GM19238 (cell line): ENCODE results near the gene PRAC1.
"Not testable (repeated sequence)": the region's sequence is repeated elsewhere in the genome, so short reads cannot be mapped to it uniquely, and the experiment has no call there.

Experiments
- DNase-seq: peaks from one replicate; pipeline ENCODE4 v3.0.0; 2011; ENCODE audit warnings: low spot score; ENCODE audit not compliant: insufficient read length

The PRAC1 gene

GRCh38 chr17:48726916-48727286 is 4.6 kb upstream of the PRAC1 start:
- DNase-seq, result no peak

- DNase-seq, result no peak
These were observed 4.0 kb upstream of the PRAC1 start for GRCh38 chr17:48726114-48726915.

DNA sequence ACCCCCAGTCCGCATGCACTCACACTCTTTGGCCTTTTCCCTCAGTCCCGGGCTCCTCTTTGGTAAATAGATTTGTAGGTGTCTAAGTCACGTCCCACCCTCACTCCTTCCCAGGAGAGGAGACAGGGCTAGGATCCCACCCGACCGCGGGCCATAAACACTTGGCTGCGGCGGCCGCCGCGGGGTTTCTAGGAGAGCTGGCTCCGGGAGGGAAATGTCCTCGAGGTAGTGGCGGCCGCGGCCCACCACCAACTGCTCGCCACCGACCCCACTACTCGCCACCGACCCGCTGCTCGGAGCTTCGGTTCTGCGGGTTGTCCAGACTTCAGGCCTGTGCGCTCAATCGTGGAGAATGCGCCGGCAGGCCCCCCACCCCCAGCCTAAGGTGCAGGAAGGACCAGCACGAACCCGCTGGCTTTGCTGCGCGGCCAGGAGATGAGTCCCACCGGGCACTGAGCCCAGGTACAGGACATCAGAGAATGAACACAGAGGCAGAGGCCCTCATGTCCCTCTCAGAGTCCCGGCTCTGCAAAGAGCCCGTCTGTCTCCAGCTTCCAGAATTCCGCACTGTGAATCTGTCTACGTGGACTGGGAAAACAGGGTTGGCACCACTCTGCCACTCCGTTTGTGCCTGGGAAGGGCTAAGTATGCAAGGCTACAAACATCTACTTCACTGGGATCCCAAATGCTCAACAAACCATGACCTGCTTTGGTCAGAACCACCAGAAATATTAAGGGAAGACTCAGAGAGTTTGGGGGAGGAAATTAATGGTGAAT is 3.2 kb upstream of the PRAC1 start:
- DNase-seq, result no peak

DNA sequence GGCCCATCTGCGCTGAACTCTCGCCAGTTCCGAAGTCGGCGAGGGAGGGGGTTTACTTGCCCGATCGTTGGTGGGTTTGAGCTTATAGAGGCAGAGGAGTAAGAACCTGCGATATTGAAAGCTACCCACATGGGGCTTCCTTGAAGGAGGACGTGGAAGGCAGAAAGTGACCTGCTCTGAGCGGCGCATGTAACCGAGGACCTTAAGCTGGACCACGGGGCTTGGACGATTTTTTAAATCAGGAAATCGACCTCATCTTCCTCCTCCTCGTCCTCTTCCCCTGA is 2.6 kb upstream of the PRAC1 start:
- DNase-seq, result no peak

DNA sequence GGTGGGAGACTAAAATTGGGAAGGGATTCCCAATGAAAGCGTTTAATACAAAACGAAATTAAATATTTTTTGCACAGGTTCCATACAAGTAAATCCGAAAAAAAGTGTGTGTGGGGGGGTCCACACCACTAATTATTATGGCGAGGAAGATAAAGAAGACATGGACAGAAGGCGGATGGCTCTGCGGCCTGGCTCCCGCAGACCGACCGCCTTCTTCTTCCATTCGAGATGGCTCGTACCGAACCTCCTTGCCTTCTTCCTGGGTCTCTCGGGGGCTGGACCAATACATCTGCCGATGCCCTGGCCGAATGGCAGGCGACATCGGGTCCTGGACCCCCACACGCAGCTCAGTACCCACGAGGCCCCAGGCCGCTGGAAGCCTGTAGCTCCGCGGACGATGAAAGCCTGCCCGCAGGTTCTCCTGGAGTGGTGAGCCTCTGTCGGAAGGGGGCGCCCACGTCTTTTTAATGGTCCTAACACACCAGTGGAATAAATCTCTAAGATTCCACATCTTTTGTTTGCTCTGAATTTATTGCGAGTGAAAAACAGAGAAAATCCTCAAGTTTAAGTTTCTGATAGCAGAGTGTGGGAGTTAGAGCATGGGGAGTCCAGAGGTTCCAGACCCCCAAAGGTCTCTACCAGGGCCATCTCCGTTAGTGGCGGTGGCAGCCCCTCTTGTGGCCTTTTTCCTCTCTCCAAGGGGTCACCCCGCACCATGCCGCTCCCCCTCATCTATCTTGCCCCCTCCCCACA is 2.1 kb upstream of the PRAC1 start:
- DNase-seq, result peak; percentile 42

DNA sequence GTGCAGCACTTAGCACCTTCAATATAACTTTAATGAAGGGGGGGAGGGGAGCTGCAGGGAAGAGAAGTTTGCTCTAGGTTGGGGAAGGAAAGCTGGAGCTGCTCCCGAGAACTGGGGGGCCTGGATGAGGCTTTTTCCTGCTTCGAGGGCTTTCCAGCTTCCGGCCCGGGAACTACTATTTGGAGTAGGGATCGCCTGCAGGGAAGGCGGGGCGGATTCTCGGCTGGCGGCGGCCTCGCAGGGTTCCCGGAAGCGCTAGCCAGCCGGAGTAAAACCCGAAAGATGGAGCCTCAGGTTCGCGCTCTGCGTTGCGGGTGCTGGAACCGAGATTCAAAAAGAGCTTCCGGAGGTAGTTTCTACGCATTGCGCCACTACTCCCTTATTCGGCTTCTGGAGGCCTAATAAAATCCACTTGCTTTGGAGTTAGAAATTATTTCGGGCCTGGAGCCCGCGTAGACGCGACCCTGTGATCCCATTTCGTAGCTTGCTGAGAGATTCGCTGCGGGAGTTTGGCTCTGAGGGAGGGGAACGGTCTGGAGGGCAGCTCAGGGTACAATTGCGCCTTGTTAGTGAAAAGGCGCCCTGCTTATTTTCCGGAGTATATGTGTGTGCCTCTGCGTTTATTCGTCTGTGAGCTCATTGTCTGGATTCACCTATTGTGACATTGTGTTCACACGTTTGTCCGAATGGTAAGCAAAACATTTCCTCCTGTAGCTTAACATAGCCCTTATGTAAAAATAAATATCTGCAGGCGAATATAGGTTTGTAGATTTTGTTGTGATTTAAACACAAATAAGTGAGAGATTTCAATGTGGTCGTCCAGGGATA is 1.3 kb upstream of the PRAC1 start:
- DNase-seq, result no peak

- DNase-seq, result no peak
These were observed 651 bp upstream of the PRAC1 start, which contains the start of gene PRAC2 for GRCh38 chr17:48722915-48723422. TSS of gene PRAC2 (plus strand) at chr17:48723185. CDS start at chr17:48724411, 1,226 bp downstream.

DNA sequence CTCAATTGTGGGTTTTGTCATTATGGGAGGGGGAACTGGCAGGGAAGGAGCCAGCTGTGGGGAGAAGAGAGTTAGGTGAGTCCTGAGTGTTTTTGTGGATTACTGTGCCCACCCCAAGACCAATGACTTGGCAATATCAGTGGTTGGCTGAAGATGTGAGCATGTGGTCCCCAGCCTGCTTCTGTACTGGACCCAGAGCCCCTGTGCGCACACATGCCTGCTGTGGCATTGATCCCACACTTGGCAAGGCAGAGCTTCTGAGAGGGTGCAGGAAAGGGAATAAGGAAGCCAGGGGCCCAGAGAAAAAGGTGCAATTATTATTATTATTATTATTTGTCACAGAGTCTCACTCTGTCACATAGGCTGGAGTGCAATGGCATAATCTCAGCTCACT is 1.3 kb downstream of the PRAC1 start:
- no peak for DNase-seq

GRCh38 chr17:48720266-48721008 is 1.9 kb downstream of the PRAC1 start:
- DNase-seq, result no peak

GRCh38 chr17:48719642-48720265 is 2.6 kb downstream of the PRAC1 start:
- no peak for DNase-seq

DNA sequence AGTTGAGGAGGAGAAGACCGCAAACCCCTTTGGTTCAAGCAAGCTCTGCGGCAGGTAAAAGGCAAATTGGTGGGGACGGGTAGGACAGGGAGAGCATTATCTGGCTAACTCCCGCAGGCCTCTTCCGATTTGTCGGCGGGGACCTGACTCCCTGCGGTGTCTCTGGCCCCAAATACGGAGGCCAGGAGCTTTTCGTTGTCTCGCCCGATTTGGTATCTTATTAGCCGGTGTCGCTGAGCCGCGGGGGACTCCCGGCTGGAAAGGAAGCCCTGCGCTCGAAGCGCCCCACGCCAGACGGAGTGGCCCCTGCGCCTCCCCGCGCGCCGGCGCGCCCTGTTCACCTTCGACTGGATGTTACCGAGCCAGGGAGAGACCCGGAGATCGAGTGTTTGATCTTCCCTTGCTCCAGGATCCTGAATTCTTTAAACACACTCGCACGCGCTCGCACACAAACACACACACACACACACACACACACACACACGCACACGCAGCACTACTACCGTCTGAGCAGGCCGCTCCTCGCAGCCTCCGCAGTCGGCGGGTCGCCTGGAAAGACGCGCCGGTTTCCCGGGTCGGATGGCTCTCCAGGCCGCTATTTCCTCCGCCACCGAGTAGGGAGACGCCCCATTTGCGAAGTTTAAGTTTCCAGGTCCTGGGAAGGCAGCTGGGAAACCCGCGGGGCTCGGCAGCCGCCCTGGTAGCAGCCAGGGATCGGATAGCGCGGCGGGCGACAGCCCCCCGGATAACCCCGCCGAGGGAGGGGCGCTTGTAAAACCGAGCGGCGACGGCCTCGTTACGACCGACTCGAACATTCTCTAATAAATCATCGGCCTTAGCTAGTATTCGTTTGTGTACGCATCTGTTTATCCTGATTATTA is 3.3 kb downstream of the PRAC1 start:
- DNase-seq, result no peak

DNA sequence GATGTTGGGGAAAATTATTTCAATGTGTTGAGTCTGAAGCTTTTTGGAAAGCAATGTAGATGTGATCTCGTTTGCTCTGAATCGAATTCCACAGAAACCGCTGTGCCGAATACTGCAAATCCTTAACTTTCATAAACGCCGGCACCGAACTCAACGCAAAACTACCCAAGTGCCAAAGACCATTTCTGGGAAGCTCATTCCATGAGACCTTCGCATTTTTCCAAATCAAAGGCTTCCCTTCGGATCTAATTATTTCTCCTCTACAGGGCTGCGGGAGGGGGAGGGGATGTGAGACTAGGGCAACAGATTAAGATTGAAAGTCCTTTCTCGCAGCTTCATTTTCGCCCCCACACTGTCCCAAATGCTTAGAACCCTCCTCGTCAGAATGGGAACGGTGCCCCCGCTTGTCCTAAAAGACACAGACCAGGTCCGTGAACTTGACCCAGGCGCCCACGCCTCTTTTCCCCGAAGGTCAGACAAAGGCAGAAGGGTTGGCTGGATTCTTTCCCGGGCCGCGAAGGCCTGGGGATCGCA is 4.0 kb downstream of the PRAC1 start:
- DNase-seq, result no peak

DNA sequence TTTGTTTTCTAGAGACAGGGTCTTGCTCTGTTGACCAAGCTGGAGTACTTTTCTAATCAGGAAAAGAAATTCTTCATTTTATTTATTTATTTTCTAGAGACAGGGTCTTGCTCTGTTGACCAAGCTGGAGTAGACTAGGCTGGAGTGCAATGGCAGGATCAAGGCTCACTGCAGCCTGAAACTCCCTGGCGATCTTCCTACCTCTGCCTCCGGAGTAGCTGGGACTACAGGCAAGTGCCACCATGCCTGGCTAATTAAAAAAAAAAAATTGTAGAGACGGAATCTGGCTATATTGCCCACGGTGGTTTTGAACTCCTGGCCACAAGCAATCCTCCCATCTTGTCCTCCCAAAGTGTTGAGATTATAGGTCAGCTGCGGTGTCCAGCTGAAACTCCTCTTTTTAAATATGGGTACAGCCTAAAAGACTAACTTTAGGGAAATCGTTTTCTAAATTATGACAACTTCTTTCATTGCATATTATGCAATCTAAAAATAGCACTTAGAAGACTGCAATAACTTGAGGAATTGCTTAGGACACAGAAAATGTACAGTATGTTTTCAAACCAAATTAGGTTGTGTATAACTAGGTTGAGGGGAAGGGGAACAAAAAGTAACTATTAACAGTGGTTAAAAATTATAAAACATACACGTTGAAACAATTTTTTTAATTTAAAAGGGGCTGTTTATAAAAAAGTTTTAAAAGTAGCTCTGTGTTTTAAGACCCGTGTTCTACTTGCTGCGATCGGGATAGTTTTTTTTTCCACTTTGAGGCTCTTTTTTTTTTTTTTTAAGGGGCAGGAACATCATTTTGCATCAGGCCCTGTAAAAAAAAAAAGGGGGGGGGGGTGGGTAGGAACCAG is 4.7 kb downstream of the PRAC1 start:
- DNase-seq, result no peak

DNA sequence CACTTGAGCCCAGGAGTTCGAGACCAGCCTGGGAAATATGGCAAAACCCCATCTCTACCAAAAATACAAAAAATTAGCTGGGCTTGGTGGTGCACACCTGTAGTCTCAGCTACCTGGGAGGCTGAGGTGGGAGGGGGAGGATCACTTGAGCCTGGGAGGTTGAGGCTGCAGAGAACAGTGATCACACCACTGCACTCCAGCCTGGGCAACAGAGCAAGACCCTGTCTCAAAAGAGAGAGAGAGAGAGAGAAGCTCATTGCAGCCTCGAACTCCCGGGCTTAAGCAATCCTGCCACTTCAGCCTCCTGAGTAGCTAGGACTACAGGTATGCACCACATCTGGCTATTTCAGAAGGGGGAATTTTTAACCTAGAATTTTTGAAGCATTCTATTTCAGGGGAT is 5.8 kb downstream of the PRAC1 start:
- not testable (repeated sequence) for DNase-seq

DNA sequence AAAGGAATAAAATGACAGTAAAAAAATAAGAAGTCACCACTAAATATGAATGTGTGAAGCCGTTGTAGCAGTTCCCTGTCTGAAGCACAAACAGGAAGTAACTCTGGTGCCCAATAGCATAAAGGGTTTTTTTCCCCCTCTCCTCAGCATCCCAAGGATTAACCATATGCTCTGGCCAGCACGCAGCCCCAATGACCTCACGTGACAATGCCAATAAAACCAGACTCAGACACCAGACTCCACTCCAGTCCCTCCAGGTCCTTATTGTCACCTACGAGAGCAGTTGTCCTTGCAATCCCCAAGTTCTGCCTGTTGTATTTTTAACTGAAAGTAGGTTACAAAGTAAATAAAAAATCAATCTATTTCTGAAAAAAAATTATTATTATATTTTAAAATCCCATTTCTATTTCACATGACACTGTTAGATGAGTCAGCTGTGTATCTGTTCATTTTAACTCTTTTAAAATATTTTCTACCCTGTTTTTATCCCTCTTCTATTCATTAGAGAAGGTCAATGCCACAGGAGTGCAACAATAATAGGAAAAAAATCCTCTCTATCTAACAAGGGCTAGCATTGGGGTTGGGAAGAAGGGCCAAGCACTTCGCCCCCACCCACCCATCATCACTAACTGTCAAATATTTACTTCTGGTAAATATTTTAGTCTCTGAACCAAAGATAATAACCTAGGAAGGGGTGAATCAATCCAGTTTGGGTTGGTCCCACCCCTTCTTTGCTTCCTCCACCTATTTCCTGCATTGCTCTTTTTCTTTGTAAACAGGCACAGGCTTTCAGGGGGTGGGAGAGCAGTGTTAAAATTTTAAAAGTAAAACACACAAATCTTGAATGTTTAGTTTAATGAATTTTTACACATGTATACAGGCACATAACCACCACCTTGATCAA is 6.6 kb downstream of the PRAC1 start:
- no peak for DNase-seq

- no peak for DNase-seq
These were observed 11.2 kb downstream of the PRAC1 start for GRCh38 chr17:48711128-48711527.
